ENCODE measurements around the gene LHFPL3. TPM values are rescaled to one million over a fixed set of nuclear protein-coding genes. Genes with fewer than 3 reads are reported as not detected.

Gene LHFPL3
- polyA plus RNA-seq, 2 of the 4 experiments (the other 2 are of a cell fraction): not detected

DNA sequence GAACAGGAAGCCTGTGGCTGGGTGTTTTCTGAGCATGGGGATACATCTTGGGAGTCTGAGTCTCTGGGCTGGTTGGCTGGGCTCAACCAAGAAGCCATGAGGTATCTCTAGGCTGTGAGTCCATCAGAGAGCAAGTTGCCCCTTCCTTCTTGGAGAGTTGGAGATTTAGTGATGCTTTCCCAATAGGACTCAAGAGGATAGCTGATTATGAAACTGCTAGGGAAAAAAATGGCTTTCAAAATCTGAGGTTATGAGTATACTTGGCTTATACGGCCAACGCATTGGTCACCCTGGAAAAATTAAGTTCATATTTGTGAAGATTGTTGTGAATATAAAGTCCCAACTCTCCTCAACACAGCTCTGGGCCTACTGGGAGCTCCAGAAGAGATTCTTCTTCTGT is 522.9 kb downstream of the LHFPL3 start:
- no peak overlapping the region for H3K4me3 ChIP-seq
- TF ChIP-seq ZNF302 (CRISPR knock-in tag; IDR thresholded peaks at IDR 0.05) (no peak), MYC (IDR thresholded peaks at IDR 0.05; ENCODE audit: borderline replicate concordance, low read length) (no peak), NFE2L2 (conservative IDR thresholded peaks at IDR 0.05; ENCODE audit: low read length) (no peak), CEBPB (IDR thresholded peaks at IDR 0.05) (no peak), FOSL2 (IDR thresholded peaks at IDR 0.05) (no peak), FOSL2 (CRISPR knock-in tag; IDR thresholded peaks at IDR 0.05) (no peak), NR3C1 (IDR thresholded peaks at IDR 0.05) (no peak), HEYL (CRISPR knock-in tag; IDR thresholded peaks at IDR 0.05) (no peak), EP300 (IDR thresholded peaks at IDR 0.05) (no peak), ZC3H11A (IDR thresholded peaks at IDR 0.05) (no peak), KDM5A (IDR thresholded peaks at IDR 0.05) (no peak), GATA3 (IDR thresholded peaks at IDR 0.05; ENCODE audit: borderline replicate concordance) (no peak), POLR2AphosphoS2 (conservative IDR thresholded peaks at IDR 0.05; ENCODE audit: low read length) (no peak), ZSCAN20 (CRISPR knock-in tag; IDR thresholded peaks at IDR 0.05) (no peak), HOXB13 (CRISPR knock-in tag; IDR thresholded peaks at IDR 0.05; ENCODE audit: low read depth) (no peak), RCOR1 (IDR thresholded peaks at IDR 0.05; ENCODE audit: low read depth, low read length) (no peak)
- TF ChIP-seq, protein P1, sequence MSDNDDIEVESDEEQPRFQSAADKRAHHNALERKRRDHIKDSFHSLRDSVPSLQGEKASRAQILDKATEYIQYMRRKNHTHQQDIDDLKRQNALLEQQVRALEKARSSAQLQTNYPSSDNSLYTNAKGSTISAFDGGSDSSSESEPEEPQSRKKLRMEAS (IDR thresholded peaks at IDR 0.05): no peak
- TF ChIP-seq, protein P2, sequence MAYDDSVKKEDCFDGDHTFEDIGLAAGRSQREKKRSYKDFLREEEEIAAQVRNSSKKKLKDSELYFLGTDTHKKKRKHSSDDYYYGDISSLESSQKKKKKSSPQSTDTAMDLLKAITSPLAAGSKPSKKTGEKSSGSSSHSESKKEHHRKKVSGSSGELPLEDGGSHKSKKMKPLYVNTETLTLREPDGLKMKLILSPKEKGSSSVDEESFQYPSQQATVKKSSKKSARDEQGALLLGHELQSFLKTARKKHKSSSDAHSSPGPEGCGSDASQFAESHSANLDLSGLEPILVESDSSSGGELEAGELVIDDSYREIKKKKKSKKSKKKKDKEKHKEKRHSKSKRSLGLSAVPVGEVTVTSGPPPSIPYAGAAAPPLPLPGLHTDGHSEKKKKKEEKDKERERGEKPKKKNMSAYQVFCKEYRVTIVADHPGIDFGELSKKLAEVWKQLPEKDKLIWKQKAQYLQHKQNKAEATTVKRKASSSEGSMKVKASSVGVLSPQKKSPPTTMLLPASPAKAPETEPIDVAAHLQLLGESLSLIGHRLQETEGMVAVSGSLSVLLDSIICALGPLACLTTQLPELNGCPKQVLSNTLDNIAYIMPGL (CRISPR knock-in tag; IDR thresholded peaks at IDR 0.05; ENCODE audit: borderline replicate concordance): no peak
- TF ChIP-seq, protein P3, sequence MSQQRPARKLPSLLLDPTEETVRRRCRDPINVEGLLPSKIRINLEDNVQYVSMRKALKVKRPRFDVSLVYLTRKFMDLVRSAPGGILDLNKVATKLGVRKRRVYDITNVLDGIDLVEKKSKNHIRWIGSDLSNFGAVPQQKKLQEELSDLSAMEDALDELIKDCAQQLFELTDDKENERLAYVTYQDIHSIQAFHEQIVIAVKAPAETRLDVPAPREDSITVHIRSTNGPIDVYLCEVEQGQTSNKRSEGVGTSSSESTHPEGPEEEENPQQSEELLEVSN (IDR thresholded peaks at IDR 0.05; ENCODE audit: borderline replicate concordance, low read depth): no peak
- TF ChIP-seq, protein P4, sequence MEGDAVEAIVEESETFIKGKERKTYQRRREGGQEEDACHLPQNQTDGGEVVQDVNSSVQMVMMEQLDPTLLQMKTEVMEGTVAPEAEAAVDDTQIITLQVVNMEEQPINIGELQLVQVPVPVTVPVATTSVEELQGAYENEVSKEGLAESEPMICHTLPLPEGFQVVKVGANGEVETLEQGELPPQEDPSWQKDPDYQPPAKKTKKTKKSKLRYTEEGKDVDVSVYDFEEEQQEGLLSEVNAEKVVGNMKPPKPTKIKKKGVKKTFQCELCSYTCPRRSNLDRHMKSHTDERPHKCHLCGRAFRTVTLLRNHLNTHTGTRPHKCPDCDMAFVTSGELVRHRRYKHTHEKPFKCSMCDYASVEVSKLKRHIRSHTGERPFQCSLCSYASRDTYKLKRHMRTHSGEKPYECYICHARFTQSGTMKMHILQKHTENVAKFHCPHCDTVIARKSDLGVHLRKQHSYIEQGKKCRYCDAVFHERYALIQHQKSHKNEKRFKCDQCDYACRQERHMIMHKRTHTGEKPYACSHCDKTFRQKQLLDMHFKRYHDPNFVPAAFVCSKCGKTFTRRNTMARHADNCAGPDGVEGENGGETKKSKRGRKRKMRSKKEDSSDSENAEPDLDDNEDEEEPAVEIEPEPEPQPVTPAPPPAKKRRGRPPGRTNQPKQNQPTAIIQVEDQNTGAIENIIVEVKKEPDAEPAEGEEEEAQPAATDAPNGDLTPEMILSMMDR (IDR thresholded peaks at IDR 0.05): no peak
- TF ChIP-seq, protein P5, sequence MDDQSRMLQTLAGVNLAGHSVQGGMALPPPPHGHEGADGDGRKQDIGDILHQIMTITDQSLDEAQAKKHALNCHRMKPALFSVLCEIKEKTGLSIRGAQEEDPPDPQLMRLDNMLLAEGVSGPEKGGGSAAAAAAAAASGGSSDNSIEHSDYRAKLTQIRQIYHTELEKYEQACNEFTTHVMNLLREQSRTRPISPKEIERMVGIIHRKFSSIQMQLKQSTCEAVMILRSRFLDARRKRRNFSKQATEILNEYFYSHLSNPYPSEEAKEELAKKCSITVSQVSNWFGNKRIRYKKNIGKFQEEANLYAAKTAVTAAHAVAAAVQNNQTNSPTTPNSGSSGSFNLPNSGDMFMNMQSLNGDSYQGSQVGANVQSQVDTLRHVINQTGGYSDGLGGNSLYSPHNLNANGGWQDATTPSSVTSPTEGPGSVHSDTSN (IDR thresholded peaks at IDR 0.05): no peak
- DNase-seq (ENCODE audit: low read depth in 1 of 2, low spot score in 1 of 2) (no peak), ATAC-seq (no peak), FAIRE-seq (no peak)
- ChIA-PET POLR2A (no interaction called here), CTCF (interaction anchor here (1.2 to 1.8 kb wide), 2 partner anchors 9 to 619 kb away, joined by 3 to 7 read pairs; no protein-coding TSS in a partner anchor)
- H3K4me2 ChIP-seq: no peak overlapping the region
- 93% methylated on average over 2 of the region's 2 CpGs for WGBS (ENCODE audit: missing lambda C conversion rate)
- H3K27ac ChIP-seq: no peak overlapping the region
- no peaks in the 10 kb centered on the region for H3K4me1 ChIP-seq
- no peaks in the 10 kb centered on the region for H3K9me3 ChIP-seq

DNA sequence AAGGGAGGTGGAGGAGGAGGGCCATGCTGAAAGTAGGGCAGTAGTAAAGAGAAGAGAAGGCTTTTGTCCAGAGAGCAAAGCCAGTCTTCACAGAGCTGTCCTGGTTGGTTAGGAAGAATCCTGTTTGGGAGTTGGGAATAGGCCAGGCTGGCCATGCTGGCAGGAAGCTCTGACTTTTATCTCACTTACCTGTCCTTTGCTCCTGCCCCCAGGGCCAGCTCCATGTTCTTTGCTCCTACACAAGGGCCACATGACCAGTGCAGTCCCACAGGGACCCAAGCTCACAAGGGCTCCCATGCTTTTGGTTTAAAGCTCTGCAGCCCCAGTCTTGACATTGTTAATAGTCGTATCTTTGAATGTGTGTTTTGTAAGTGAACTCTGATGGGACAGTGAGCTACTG is 524.0 kb downstream of the LHFPL3 start:
- ATAC-seq (no peak), FAIRE-seq (no peak), DNase-seq (ENCODE audit: low read depth in 1 of 2, low spot score in 1 of 2) (no peak)
- no peak overlapping the region for H3K27ac ChIP-seq
- H3K4me3 ChIP-seq: no peak overlapping the region
- 9% methylated on average over 1 of the region's 1 CpG for WGBS (ENCODE audit: missing lambda C conversion rate)
- ChIA-PET CTCF (interaction anchor here (1.1 to 1.8 kb wide), 2 partner anchors 12 to 621 kb away, joined by 4 to 7 read pairs; no protein-coding TSS in a partner anchor), POLR2A (no interaction called here)
- H3K4me1 ChIP-seq: no peaks in the 10 kb centered on the region
- no peak overlapping the region for H3K4me2 ChIP-seq
- TF ChIP-seq JUNB (IDR thresholded peaks at IDR 0.05): no peak
- TF ChIP-seq, protein P6, sequence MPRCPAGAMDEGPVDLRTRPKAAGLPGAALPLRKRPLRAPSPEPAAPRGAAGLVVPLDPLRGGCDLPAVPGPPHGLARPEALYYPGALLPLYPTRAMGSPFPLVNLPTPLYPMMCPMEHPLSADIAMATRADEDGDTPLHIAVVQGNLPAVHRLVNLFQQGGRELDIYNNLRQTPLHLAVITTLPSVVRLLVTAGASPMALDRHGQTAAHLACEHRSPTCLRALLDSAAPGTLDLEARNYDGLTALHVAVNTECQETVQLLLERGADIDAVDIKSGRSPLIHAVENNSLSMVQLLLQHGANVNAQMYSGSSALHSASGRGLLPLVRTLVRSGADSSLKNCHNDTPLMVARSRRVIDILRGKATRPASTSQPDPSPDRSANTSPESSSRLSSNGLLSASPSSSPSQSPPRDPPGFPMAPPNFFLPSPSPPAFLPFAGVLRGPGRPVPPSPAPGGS (IDR thresholded peaks at IDR 0.05): no peak
- TF ChIP-seq, protein P5 (IDR thresholded peaks at IDR 0.05): no peak
- TF ChIP-seq, protein P4 (IDR thresholded peaks at IDR 0.05): no peak
- TF ChIP-seq ZC3H11A (IDR thresholded peaks at IDR 0.05): no peak
- TF ChIP-seq PHF8 (IDR thresholded peaks at IDR 0.05; ENCODE audit: borderline replicate concordance, low read depth): no peak
- no peak for TF ChIP-seq CBX8 (IDR thresholded peaks at IDR 0.05)
- TF ChIP-seq EHMT2 (IDR thresholded peaks at IDR 0.05; ENCODE audit: low read depth): no peak
- no peaks in the 10 kb centered on the region for H3K9me3 ChIP-seq
